Measurements from ENCODE around the gene MEI1. TPM values are rescaled to one million over a fixed set of nuclear protein-coding genes. Genes with fewer than 3 reads are reported as not detected.
A peak's percentile ranks its signal among the peaks of the same experiment; 100 is the strongest.
"Not testable (repeated sequence)": the region's sequence is repeated elsewhere in the genome, so short reads cannot be mapped to it uniquely, and the experiment has no call there.

MEI1 gene
- total RNA-seq, 1 donor from 2014 or later = 22.3 TPM

DNA sequence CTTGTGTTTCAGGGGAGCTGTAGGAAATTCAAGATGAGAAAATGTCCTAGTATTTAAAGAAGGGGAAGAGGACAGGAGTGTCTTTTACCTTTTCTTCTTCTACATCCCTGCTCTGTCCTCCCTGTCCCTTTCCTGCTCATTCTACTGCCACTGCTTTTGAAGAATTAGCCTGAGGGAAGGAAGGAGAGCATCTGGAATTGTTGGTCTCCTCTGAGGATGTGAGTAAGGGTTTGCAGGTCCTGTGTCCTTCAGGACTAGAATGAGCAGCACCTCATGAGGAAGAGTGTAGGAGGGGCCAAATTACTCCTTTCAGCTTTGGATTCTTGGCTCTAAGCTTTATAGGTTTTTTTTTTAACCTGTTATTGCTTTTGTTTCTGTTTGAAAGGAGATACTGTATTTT, 34.8 kb upstream of the MEI1 start:
- Mint-ChIP-seq H3K9me3 (no peaks in the 10 kb centered on the region), H3K27ac (peak overlapping the region; percentile 24), H3K36me3 (ENCODE audit: low read depth) (peaks cover 42% of the 10 kb centered on the region), H3K4me1 (ENCODE audit: low read depth) (peaks cover 16% of the 10 kb centered on the region), H3K27me3 (ENCODE audit: insufficient read depth) (no peaks in the 10 kb centered on the region), H3K4me3 (no peak overlapping the region)
- DNase-seq (ENCODE audit: low spot score) = no peak
- intact Hi-C loops (cut with micrococcal nuclease) = no loop called here

GRCh38 chr22:41664951-41665350, 34.4 kb upstream of the MEI1 start:
- Mint-ChIP-seq H3K27ac (peak overlapping the region; percentile 52), H3K27me3 (ENCODE audit: insufficient read depth) (no peaks in the 10 kb centered on the region), H3K9me3 (no peaks in the 10 kb centered on the region), H3K4me3 (no peak overlapping the region), H3K36me3 (ENCODE audit: low read depth) (peaks cover 40% of the 10 kb centered on the region), H3K4me1 (ENCODE audit: low read depth) (peaks cover 17% of the 10 kb centered on the region)
- intact Hi-C loops (cut with micrococcal nuclease) = no loop called here
- no peak for DNase-seq (ENCODE audit: low spot score)

DNA sequence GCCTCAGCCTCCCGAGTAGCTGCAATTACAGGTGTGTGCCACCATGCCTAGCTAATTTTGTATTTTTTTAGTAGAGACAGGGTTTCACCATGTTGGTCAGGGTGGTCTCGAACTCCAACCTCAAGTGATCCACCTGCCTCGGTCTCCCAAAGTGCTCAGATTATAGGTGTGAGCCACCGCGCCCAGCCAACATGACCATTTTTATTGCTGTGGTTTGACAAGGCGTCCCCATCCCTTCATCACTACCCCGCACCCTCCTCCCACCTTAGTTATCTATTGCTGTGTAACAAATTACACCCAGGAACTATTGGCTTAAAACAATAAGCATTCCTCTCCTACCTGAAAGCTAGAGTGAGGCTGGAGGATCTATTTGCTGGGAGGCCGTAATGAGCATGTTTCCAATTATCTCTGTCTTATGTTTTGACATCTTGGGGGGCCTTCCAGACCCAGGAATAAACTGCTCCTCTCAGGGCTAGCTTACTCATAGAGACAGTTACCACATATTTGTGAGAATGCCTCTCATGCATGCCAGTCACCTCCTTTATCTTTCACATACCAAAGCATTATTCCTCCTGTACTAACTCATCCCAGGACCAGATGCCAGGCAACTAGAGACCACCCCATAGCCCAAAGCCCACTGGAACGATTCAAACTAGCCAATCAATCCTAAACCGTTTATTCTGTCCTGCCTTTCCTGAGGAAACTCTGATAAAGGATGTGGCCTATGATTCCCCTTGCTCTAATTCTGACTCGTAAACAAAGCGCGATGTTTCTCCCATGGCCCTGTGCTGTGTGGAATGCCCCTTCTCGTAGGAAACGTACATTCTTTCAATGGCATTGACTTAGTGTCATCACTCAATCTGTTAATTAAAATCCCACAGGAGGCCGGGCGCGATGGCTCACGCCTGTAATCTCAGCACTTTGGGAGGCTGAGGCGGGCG, 30.1 kb upstream of the MEI1 start:
- no peak overlapping the region for H3K27ac Mint-ChIP-seq
- no peak for DNase-seq (ENCODE audit: low spot score)
- intact Hi-C loops (cut with micrococcal nuclease) = no loop called here
- no peak overlapping the region for H3K4me3 Mint-ChIP-seq
- no peaks in the 10 kb centered on the region for H3K27me3 Mint-ChIP-seq (ENCODE audit: insufficient read depth)
- H3K4me1 Mint-ChIP-seq (ENCODE audit: low read depth) = peaks cover 17% of the 10 kb centered on the region
- no peaks in the 10 kb centered on the region for H3K9me3 Mint-ChIP-seq
- H3K36me3 Mint-ChIP-seq (ENCODE audit: low read depth) = peaks cover 21% of the 10 kb centered on the region

DNA sequence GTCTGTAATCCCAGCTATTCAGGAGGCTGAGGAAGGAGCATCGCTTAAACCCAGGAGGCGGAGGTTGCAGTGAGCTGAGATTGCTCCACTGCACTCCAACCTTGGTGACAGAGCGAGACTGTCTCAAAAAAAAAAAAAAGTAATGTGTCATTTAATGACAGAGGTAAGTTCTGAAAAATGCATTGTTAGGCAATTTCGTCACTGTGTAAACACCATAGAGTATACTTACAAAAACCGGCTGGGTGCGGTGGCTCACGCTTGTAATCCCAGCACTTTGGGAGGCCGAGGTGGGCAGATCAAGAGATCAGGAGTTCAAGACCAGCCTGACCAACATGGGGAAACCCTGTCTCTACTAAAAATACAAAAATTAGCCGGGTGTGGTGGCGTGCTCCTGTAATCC, 27.2 kb upstream of the MEI1 start:
- DNase-seq (ENCODE audit: low spot score); H3K9me3 Mint-ChIP-seq; H3K4me3 Mint-ChIP-seq; H3K27me3 Mint-ChIP-seq (ENCODE audit: insufficient read depth); intact Hi-C loops (cut with micrococcal nuclease); H3K27ac Mint-ChIP-seq: not testable (repeated sequence)
- peaks cover 12% of the 10 kb centered on the region for H3K4me1 Mint-ChIP-seq (ENCODE audit: low read depth)
- peaks cover 28% of the 10 kb centered on the region for H3K36me3 Mint-ChIP-seq (ENCODE audit: low read depth)

DNA sequence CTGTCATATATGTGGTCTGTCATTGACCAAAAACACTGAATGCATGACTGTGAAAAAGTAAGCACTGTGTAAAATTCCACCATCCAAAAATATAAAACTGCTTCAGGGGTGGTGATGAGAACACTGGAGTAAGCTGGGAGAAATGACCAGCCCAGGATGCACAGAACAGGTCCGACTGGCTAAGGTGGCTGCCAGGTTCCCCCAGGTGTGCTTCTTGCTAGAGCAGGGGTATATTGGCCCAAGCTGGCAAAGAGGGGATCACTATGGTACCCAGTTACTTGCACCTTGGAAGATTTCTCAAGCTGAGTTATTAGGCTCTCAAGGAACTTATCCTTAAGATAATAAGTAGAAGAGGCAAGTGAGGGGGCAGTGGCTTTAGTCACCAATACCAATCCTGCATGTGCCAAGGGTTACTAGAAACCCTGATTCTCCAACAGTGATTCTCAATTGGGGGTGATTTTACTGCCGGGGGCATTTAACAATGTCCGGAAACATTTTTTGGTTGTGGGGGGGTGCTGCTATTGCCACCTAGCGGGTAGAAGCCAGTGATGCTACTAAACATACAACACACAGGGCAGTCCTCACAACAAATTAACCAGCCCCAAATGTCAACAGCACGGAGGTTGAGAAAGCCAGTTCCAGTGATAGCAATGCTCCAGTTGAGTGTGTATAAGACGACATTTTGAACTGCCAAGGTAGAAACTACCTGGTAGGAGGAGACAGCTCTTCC, 26.4 kb upstream of the MEI1 start:
- no peak for DNase-seq (ENCODE audit: low spot score)
- intact Hi-C loops (cut with micrococcal nuclease) = no loop called here
- H3K4me1 Mint-ChIP-seq (ENCODE audit: low read depth) = peaks cover 6% of the 10 kb centered on the region
- H3K4me3 Mint-ChIP-seq = no peak overlapping the region
- no peak overlapping the region for H3K27ac Mint-ChIP-seq
- H3K9me3 Mint-ChIP-seq = no peaks in the 10 kb centered on the region
- H3K27me3 Mint-ChIP-seq (ENCODE audit: insufficient read depth) = no peaks in the 10 kb centered on the region
- H3K36me3 Mint-ChIP-seq (ENCODE audit: low read depth) = peaks cover 30% of the 10 kb centered on the region

DNA sequence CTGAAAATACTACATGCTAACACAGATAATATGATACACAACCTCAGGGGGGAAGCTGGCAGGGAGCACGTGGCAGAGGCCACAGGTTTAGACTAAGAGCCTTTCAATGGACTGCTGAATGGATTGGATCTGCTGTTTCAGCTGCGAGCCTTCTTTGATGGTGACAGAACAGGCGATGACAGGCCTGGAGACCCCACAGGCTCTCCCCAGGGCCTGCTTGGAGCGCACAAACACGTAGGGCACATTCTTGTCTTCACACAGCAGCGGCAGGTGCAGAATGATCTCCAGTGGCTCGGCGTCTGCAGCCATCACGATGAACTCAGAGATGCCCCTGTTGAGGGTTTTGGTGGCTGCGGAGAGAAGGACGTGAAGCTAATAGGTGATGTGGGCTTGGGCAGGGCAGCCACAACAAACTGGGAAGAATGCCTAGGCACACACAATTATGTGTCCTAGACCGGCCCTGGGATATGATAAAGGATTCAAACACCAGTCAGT, 24.4 kb upstream of the MEI1 start:
- H3K4me3 Mint-ChIP-seq = no peak overlapping the region
- peaks cover 29% of the 10 kb centered on the region for H3K36me3 Mint-ChIP-seq (ENCODE audit: low read depth)
- DNase-seq (ENCODE audit: low spot score) = no peak
- no peaks in the 10 kb centered on the region for H3K9me3 Mint-ChIP-seq
- H3K27ac Mint-ChIP-seq = no peak overlapping the region
- no peaks in the 10 kb centered on the region for H3K4me1 Mint-ChIP-seq (ENCODE audit: low read depth)
- intact Hi-C loops (cut with micrococcal nuclease) = no loop called here
- no peaks in the 10 kb centered on the region for H3K27me3 Mint-ChIP-seq (ENCODE audit: insufficient read depth)

GRCh38 chr22:41676134-41676533, 23.2 kb upstream of the MEI1 start:
- Mint-ChIP-seq H3K27ac (no peak overlapping the region), H3K36me3 (ENCODE audit: low read depth) (peaks cover 34% of the 10 kb centered on the region), H3K4me1 (ENCODE audit: low read depth) (peaks cover 4% of the 10 kb centered on the region), H3K4me3 (no peak overlapping the region), H3K9me3 (no peaks in the 10 kb centered on the region), H3K27me3 (ENCODE audit: insufficient read depth) (no peaks in the 10 kb centered on the region)
- no peak for DNase-seq (ENCODE audit: low spot score)
- intact Hi-C loops (cut with micrococcal nuclease) = no loop called here

DNA sequence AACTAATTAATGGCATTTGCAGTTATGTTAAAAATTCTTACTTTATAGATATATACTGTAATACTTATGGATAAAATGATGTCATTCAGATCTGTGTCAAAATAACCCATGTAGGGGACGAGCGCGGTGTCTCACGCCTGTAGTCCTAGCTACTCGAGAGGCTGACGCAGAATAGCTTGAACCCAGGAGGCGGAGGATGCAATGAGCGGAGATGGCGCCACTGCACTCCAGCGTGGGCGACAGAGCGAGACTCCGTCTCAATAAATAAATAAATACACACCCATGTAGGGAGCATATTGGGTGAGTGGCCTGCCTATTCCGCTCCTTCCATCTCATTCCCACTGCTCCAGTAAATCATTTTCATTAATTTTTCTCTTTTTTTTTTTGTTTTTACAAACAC, 17.7 kb upstream of the MEI1 start:
- intact Hi-C loops (cut with micrococcal nuclease) = loop anchor here (1.0 to 10.0 kb wide), 3 partner anchors 60 to 827 kb away; partner anchors contain the start of genes DESI1, NAGA, PHETA2 and SMDT1
- DNase-seq (ENCODE audit: low spot score) = no peak
- Mint-ChIP-seq H3K9me3 (no peaks in the 10 kb centered on the region), H3K36me3 (ENCODE audit: low read depth) (peaks cover 22% of the 10 kb centered on the region), H3K4me1 (ENCODE audit: low read depth) (peaks cover 15% of the 10 kb centered on the region), H3K27me3 (ENCODE audit: insufficient read depth) (no peaks in the 10 kb centered on the region), H3K4me3 (peak overlapping the region; percentile 100), H3K27ac (peak overlapping the region; percentile 97)

GRCh38 chr22:41682033-41682807, 17.1 kb upstream of the MEI1 start:
- H3K4me3 Mint-ChIP-seq = peak overlapping the region; percentile 100
- no peaks in the 10 kb centered on the region for H3K9me3 Mint-ChIP-seq
- DNase-seq (ENCODE audit: low spot score) = peak; percentile 79
- H3K27me3 Mint-ChIP-seq (ENCODE audit: insufficient read depth) = no peaks in the 10 kb centered on the region
- peaks cover 18% of the 10 kb centered on the region for H3K4me1 Mint-ChIP-seq (ENCODE audit: low read depth)
- peak overlapping the region; percentile 97 for H3K27ac Mint-ChIP-seq
- peaks cover 21% of the 10 kb centered on the region for H3K36me3 Mint-ChIP-seq (ENCODE audit: low read depth)
- intact Hi-C loops (cut with micrococcal nuclease) = loop anchor here (1.0 to 10.0 kb wide), 3 partner anchors 61 to 827 kb away; partner anchors contain the start of genes DESI1, NAGA, PHETA2 and SMDT1

- Mint-ChIP-seq H3K9me3 (no peaks in the 10 kb centered on the region), H3K27ac (peak overlapping the region; percentile 97), H3K27me3 (ENCODE audit: insufficient read depth) (no peaks in the 10 kb centered on the region), H3K36me3 (ENCODE audit: low read depth) (peaks cover 25% of the 10 kb centered on the region), H3K4me3 (peak overlapping the region; percentile 100), H3K4me1 (ENCODE audit: low read depth) (peaks cover 26% of the 10 kb centered on the region)
- intact Hi-C loops (cut with micrococcal nuclease) = loop anchor here (10.0 kb wide), 2 partner anchors 392 to 828 kb away; partner anchors contain the start of genes NAGA, PHETA2, SMDT1 and ST13
- no peak for DNase-seq (ENCODE audit: low spot score)
These were observed 16.3 kb upstream of the MEI1 start for GRCh38 chr22:41683052-41683451.

DNA sequence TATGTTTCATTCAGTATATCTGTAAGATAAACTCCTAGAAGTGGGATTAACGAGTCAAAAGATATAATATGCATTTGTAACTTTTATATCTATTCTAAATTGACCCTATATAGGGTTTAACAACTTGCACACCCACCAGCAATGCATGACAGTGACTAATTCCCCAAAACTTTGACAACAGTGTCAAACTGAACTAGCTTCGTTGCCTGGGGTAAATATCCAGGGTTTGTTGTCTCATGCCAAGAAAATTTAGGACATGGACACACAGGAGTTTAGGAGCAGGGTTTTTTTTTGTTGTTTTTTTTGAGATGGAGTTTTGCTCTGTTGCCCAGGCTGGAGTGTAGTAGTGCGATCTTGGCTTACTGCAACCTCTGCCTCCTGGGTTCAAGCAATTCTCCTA, 15.7 kb upstream of the MEI1 start:
- Mint-ChIP-seq H3K27ac (peak overlapping the region; percentile 97), H3K36me3 (ENCODE audit: low read depth) (peaks cover 23% of the 10 kb centered on the region), H3K4me1 (ENCODE audit: low read depth) (peaks cover 27% of the 10 kb centered on the region), H3K27me3 (ENCODE audit: insufficient read depth) (no peaks in the 10 kb centered on the region), H3K4me3 (peak overlapping the region; percentile 100), H3K9me3 (no peaks in the 10 kb centered on the region)
- intact Hi-C loops (cut with micrococcal nuclease) = loop anchor here (10.0 kb wide), 2 partner anchors 391 to 829 kb away; partner anchors contain the start of genes NAGA, PHETA2, SMDT1 and ST13
- no peak for DNase-seq (ENCODE audit: low spot score)

DNA sequence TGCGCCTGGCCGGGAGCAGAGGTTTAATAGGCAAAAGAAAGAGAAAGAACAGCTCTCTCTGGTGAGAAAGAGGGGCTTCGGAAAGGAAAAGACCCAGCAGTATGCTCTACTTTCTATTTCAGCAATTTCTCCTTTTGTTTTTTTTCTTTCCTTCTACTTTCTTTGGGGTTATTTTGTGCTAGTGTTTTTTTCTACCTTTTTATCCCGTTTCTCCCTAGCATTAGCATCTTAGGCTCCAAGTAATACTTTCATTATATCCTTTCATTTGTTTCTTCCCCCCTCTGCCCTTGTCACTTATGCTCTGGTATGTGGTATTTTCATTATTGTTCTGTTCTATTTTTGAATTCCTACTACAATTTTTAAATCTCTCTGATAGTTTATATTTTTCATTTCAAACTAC, 15.1 kb upstream of the MEI1 start:
- Mint-ChIP-seq H3K27ac (no peak overlapping the region), H3K4me3 (no peak overlapping the region), H3K36me3 (ENCODE audit: low read depth) (peaks cover 24% of the 10 kb centered on the region), H3K4me1 (ENCODE audit: low read depth) (peaks cover 27% of the 10 kb centered on the region), H3K9me3 (no peaks in the 10 kb centered on the region), H3K27me3 (ENCODE audit: insufficient read depth) (no peaks in the 10 kb centered on the region)
- DNase-seq (ENCODE audit: low spot score) = no peak
- intact Hi-C loops (cut with micrococcal nuclease) = loop anchor here (10.0 kb wide), 2 partner anchors 391 to 829 kb away; partner anchors contain the start of genes NAGA, PHETA2, SMDT1 and ST13

All from activated T-helper 1 cell treated with anti-CD3 and anti-CD28 coated beads, Interleukin-12 subunit alpha, Interleukin-12 subunit beta, Interleukin-2, Interleukin-4 antibody, amounts not matched to agents 30 ng/mL and 10 ng/mL and 1 ng/mL, durations not matched to agents 14 hours and 24 hours and 36 hours (primary cell).